ENCODE data around the gene FRMPD2. TPM values are rescaled to one million over a fixed set of nuclear protein-coding genes. Genes with fewer than 3 reads are reported as not detected.

FRMPD2 gene
- total RNA-seq, 1 donor from 2014 or later = not detected

- Mint-ChIP-seq H3K27ac (ENCODE audit: unreplicated experiment) (no peak overlapping the region), H3K4me3 (ENCODE audit: unreplicated experiment) (no peak overlapping the region), H3K9me3 (ENCODE audit: low read depth) (no peaks in the 10 kb centered on the region), H3K4me1 (ENCODE audit: low read depth) (peaks cover 3% of the 10 kb centered on the region), H3K27me3 (ENCODE audit: low read depth) (peaks cover 13% of the 10 kb centered on the region), H3K36me3 (ENCODE audit: low read depth) (no peaks in the 10 kb centered on the region)
- no peak for TF ChIP-seq CTCF (IDR thresholded peaks at IDR 0.05)
- DNase-seq (ENCODE audit: low spot score) = no peak
Observed at GRCh38 chr10:48199580-48200377, 74.7 kb downstream of the FRMPD2 start.

GRCh38 chr10:48197236-48197899 lies 77.1 kb downstream of the FRMPD2 start:
- H3K9me3 Mint-ChIP-seq (ENCODE audit: low read depth) = no peaks in the 10 kb centered on the region
- peaks cover 20% of the 10 kb centered on the region for H3K27me3 Mint-ChIP-seq (ENCODE audit: low read depth)
- H3K4me1 Mint-ChIP-seq (ENCODE audit: low read depth) = peaks cover 3% of the 10 kb centered on the region
- no peak overlapping the region for H3K27ac Mint-ChIP-seq (ENCODE audit: unreplicated experiment)
- H3K4me3 Mint-ChIP-seq (ENCODE audit: unreplicated experiment) = no peak overlapping the region
- DNase-seq (ENCODE audit: low spot score) = no peak
- TF ChIP-seq CTCF (IDR thresholded peaks at IDR 0.05) = no peak
- H3K36me3 Mint-ChIP-seq (ENCODE audit: low read depth) = no peaks in the 10 kb centered on the region

GRCh38 chr10:48195803-48196202 lies 78.7 kb downstream of the FRMPD2 start:
- no peak overlapping the region for H3K27ac Mint-ChIP-seq (ENCODE audit: unreplicated experiment)
- peaks cover 18% of the 10 kb centered on the region for H3K27me3 Mint-ChIP-seq (ENCODE audit: low read depth)
- DNase-seq (ENCODE audit: low spot score) = no peak
- TF ChIP-seq CTCF (IDR thresholded peaks at IDR 0.05) = no peak
- H3K9me3 Mint-ChIP-seq (ENCODE audit: low read depth) = no peaks in the 10 kb centered on the region
- no peak overlapping the region for H3K4me3 Mint-ChIP-seq (ENCODE audit: unreplicated experiment)
- H3K36me3 Mint-ChIP-seq (ENCODE audit: low read depth) = no peaks in the 10 kb centered on the region
- peaks cover 3% of the 10 kb centered on the region for H3K4me1 Mint-ChIP-seq (ENCODE audit: low read depth)

- Mint-ChIP-seq H3K27ac (ENCODE audit: unreplicated experiment) (no peak overlapping the region), H3K36me3 (ENCODE audit: low read depth) (no peaks in the 10 kb centered on the region), H3K4me3 (ENCODE audit: unreplicated experiment) (no peak overlapping the region), H3K9me3 (ENCODE audit: low read depth) (no peaks in the 10 kb centered on the region), H3K4me1 (ENCODE audit: low read depth) (peaks cover 3% of the 10 kb centered on the region), H3K27me3 (ENCODE audit: low read depth) (peaks cover 20% of the 10 kb centered on the region)
- no peak for DNase-seq (ENCODE audit: low spot score)
- TF ChIP-seq CTCF (IDR thresholded peaks at IDR 0.05) = no peak
Observed at GRCh38 chr10:48194830-48195229, 79.7 kb downstream of the FRMPD2 start.

GRCh38 chr10:48193556-48193955 lies 80.9 kb downstream of the FRMPD2 start:
- H3K27me3 Mint-ChIP-seq (ENCODE audit: low read depth) = peaks cover 19% of the 10 kb centered on the region
- H3K9me3 Mint-ChIP-seq (ENCODE audit: low read depth) = no peaks in the 10 kb centered on the region
- no peaks in the 10 kb centered on the region for H3K4me1 Mint-ChIP-seq (ENCODE audit: low read depth)
- no peak overlapping the region for H3K4me3 Mint-ChIP-seq (ENCODE audit: unreplicated experiment)
- no peak for DNase-seq (ENCODE audit: low spot score)
- no peaks in the 10 kb centered on the region for H3K36me3 Mint-ChIP-seq (ENCODE audit: low read depth)
- TF ChIP-seq CTCF (IDR thresholded peaks at IDR 0.05) = no peak
- no peak overlapping the region for H3K27ac Mint-ChIP-seq (ENCODE audit: unreplicated experiment)
